ENCODE data around the gene KNSTRN. TPM values are rescaled to one million over a fixed set of nuclear protein-coding genes. Genes with fewer than 3 reads are reported as not detected.

KNSTRN gene
- total and polyA plus RNA-seq, 2 of the 13 experiments (the other 11 are each of a cell fraction or from before 2014, with no cell fraction given): 20.3 to 62.3 TPM

DNA sequence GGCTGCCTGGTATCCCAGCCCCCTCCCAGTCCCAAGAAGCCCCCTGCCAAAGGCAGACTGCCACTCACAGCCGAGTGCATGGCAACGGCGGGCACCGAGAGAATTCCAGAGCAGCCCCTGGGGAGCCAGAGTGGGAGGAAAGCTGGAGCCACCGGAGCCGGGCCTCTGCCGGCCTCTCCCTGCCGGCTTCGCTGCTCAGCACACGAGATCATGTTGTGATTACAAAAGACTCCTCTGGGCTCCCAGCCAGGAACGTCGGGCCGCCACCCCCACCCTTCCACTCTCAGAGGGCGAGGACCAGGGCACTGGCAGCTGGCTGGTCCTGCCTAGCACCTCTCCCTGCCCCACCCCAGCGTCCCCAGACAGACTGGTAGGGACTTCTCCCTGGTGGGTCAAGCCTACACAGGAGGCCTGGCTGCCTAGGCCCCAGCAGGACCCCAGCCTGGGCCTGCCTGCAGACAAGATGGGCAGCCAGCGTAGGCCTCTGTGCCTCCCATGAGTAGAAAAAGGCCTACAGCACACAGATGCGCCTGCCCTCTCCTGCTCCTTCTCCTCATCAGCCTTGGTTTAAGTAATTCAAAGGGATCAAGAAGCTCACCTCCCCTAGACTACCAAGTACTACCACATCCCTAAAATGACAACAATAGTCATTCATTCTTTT is 41.7 kb upstream of the KNSTRN start, which contains the start of gene CCDC9B (continued):
- TF ChIP-seq ZNF841 (CRISPR knock-in tag; IDR thresholded peaks at IDR 0.05; ENCODE audit: borderline replicate concordance): no peak
- no peak for TF ChIP-seq ATAD3A (CRISPR knock-in tag; IDR thresholded peaks at IDR 0.05)
- TF ChIP-seq PATZ1 (CRISPR knock-in tag; IDR thresholded peaks at IDR 0.05): peak; percentile 61; the same call in 1 of the 2 replicates
- TF ChIP-seq, protein P1, sequence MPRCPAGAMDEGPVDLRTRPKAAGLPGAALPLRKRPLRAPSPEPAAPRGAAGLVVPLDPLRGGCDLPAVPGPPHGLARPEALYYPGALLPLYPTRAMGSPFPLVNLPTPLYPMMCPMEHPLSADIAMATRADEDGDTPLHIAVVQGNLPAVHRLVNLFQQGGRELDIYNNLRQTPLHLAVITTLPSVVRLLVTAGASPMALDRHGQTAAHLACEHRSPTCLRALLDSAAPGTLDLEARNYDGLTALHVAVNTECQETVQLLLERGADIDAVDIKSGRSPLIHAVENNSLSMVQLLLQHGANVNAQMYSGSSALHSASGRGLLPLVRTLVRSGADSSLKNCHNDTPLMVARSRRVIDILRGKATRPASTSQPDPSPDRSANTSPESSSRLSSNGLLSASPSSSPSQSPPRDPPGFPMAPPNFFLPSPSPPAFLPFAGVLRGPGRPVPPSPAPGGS (CRISPR knock-in tag; IDR thresholded peaks at IDR 0.05): no peak
- TF ChIP-seq ZNF549 (CRISPR knock-in tag; IDR thresholded peaks at IDR 0.05): no peak
- TF ChIP-seq PHF21A (CRISPR knock-in tag; IDR thresholded peaks at IDR 0.05): no peak
- no peak for TF ChIP-seq TAF1 (CRISPR knock-in tag; IDR thresholded peaks at IDR 0.05)
- TF ChIP-seq NFE2 (CRISPR knock-in tag; IDR thresholded peaks at IDR 0.05): no peak
- TF ChIP-seq, protein P2, sequence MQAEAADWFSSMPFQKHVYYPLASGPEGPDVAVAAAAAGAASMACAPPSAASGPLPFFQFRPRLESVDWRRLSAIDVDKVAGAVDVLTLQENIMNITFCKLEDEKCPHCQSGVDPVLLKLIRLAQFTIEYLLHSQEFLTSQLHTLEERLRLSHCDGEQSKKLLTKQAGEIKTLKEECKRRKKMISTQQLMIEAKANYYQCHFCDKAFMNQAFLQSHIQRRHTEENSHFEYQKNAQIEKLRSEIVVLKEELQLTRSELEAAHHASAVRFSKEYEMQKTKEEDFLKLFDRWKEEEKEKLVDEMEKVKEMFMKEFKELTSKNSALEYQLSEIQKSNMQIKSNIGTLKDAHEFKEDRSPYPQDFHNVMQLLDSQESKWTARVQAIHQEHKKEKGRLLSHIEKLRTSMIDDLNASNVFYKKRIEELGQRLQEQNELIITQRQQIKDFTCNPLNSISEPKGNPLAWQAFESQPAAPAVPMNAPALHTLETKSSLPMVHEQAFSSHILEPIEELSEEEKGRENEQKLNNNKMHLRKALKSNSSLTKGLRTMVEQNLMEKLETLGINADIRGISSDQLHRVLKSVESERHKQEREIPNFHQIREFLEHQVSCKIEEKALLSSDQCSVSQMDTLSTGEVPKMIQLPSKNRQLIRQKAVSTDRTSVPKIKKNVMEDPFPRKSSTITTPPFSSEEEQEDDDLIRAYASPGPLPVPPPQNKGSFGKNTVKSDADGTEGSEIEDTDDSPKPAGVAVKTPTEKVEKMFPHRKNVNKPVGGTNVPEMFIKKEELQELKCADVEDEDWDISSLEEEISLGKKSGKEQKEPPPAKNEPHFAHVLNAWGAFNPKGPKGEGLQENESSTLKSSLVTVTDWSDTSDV (CRISPR knock-in tag; IDR thresholded peaks at IDR 0.05): 0 out of 2 replicates have a peak, but pooled peaks have one; percentile 49
- no peak for TF ChIP-seq FLYWCH1 (CRISPR knock-in tag; IDR thresholded peaks at IDR 0.05)
- TF ChIP-seq DPF2 (CRISPR knock-in tag; IDR thresholded peaks at IDR 0.05; ENCODE audit: borderline replicate concordance, low read depth): no peak
- no peak for TF ChIP-seq HMGXB3 (CRISPR knock-in tag; IDR thresholded peaks at IDR 0.05; ENCODE audit: borderline replicate concordance)
- no peak for TF ChIP-seq TCF12 (IDR thresholded peaks at IDR 0.05)
- no peak for TF ChIP-seq TCF12 (CRISPR knock-in tag; IDR thresholded peaks at IDR 0.05)
- TF ChIP-seq MXI1 (IDR thresholded peaks at IDR 0.05; ENCODE audit: borderline replicate concordance, low read depth, low read length): peak; percentile 42; the same call in 1 of the 3 replicates
- TF ChIP-seq ZNF839 (CRISPR knock-in tag; IDR thresholded peaks at IDR 0.05; ENCODE audit: borderline replicate concordance): no peak
- TF ChIP-seq ZNF792 (CRISPR knock-in tag; IDR thresholded peaks at IDR 0.05): 0 out of 2 replicates have a peak, but pooled peaks have one; percentile 32
- TF ChIP-seq ZFY (CRISPR knock-in tag; IDR thresholded peaks at IDR 0.05): peak; percentile 58
- no peak for TF ChIP-seq ARNT (IDR thresholded peaks at IDR 0.05)
- no peak for TF ChIP-seq HES4 (CRISPR knock-in tag; IDR thresholded peaks at IDR 0.05; ENCODE audit: borderline replicate concordance)
